HG03139 (cell line): Measurements from ENCODE around the gene FER1L5.

ENCODE experiments used
- ATAC-seq: cut with Tn5 transposase; IDR thresholded peaks from one replicate; pipeline ENCODE4 v1.9.1; 2021; ENCODE audit not compliant: unreplicated experiment

FER1L5 gene

GRCh38 chr2:96694816-96695455, 52.4 kb downstream of the FER1L5 start:
- ATAC-seq = no peak

DNA sequence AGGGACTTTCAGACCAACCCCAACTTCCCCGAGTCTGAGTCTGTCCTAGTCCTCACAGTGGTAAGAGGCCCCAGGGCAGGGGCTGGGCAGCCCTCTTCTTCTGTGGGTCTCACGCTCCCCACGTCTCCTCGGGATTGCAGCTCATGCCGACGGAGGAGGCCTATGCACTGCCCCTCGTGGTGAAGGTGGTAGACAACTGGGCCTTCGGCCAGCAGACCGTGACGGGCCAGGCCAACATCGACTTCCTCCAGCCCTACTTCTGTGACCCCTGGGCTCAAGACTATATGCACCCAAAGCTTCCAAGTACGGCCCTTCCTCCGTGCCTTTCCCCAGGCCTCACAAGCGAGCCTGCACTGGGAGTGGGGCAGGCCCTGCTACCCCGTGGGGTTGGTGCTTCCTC, 53.0 kb downstream of the FER1L5 start:
- no peak for ATAC-seq

DNA sequence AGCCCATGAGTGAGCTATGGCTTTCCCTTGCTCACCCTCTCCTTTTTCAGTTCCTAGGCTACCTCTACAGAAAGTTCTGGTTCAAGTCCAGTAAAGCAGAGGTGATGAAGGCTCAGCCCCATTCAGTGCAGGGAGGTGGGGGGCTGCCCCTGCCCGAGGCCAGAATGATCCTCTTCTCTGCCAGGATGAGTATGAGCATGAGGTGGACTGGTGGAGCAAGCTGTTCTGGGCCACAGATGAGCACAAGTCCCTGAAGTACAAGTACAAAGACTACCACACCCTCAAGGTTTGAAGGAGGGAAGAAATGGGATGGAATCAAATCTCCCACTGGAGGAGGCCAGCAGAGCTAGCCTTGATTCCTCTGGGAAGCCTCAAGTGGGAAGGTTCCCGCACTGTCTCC, 54.9 kb downstream of the FER1L5 start:
- ATAC-seq = no peak

- ATAC-seq = no peak
Observed at GRCh38 chr2:96698221-96698861, 55.8 kb downstream of the FER1L5 start.

- ATAC-seq = no peak
Observed at GRCh38 chr2:96699021-96699420, 56.5 kb downstream of the FER1L5 start.

GRCh38 chr2:96699621-96700020, 57.1 kb downstream of the FER1L5 start:
- no peak for ATAC-seq

GRCh38 chr2:96700086-96700485, 57.5 kb downstream of the FER1L5 start:
- no peak for ATAC-seq

DNA sequence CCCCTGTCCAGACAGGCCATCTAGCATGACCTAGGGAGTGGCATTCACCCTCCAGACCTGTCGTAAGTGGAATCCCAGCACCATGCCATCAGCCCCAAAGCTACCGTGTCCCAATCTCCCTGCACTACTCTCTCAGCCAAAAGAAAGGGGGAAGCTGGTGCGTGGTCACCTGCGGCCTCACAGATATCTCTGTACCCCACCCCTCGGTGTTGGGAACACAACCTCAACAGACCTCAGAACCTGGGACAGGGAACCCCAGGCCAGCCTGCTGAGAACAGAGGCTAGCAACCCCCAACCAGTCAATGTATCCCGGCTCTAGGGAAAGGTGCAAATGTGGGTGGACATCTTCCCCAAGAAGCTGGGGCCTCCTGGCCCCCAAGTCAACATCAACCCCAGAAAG, 59.1 kb downstream of the FER1L5 start:
- no peak for ATAC-seq

GRCh38 chr2:96702098-96702785, 59.7 kb downstream of the FER1L5 start:
- no peak for ATAC-seq

GRCh38 chr2:96703021-96703751, 60.6 kb downstream of the FER1L5 start:
- no peak for ATAC-seq

DNA sequence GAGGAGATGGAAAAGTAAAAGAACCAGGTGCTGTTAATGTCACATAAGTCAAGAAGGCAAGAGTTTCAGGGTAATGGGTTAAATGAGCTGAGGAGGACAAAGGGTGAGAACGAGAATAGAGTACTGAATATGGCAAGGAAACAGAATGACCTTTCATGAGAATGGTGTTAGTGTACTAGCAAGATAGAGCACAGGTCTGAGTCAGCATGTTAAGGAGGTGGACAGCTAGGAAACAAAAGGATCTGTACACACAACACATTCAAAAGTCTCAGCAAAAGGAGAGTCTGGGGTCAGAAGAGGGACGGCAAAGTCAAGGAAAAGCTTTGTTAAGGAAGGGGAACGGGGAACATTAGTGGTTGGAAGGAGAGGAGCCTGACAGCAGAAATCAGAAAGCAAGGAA, 68.4 kb downstream of the FER1L5 start:
- no peak for ATAC-seq

DNA sequence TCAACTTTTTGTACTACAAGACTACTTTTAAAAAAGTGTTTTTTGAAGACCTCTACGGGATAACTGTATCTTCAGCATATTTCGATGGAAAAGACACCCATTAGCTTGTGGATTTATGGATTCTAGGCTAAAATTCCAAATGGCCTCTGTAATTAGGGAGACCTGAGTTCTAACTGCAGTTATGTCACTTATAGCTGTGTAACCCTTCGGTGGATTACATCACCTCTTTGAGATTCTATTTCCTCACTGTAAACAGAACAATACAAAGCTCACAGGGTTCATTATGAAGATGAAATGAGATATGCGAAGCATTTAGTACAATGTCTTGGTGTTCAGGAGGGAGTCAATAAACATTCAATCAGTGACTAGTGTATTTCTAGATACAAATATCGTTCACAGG, 73.1 kb downstream of the FER1L5 start:
- no peak for ATAC-seq

- ATAC-seq = no peak
Observed at GRCh38 chr2:96716388-96716787, 73.8 kb downstream of the FER1L5 start.

GRCh38 chr2:96726131-96726530, 83.6 kb downstream of the FER1L5 start:
- no peak for ATAC-seq

- no peak for ATAC-seq
Observed at GRCh38 chr2:96727431-96727830, 84.9 kb downstream of the FER1L5 start.

DNA sequence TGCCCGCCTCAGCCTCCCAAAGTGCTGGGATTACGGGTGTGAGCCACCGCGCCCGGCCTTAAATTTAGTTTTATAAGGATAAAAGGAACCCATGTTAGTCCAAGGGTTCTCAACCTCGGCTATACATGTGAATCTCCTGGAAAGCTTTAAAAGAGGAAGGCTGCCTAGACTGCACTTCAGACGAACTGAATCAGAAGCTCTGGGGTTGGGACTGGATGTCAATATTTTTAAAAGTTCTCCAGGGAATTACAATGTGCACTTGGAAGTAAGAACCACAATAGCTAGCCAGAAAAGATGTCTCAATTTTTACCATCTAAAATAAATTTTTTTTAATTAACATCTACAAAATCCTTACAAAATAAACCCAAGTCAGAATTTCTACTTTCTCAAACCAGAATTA, 87.2 kb downstream of the FER1L5 start:
- ATAC-seq = no peak

GRCh38 chr2:96730212-96730611, 87.6 kb downstream of the FER1L5 start:
- no peak for ATAC-seq

- ATAC-seq = no peak
Observed at GRCh38 chr2:96733931-96734330, 91.4 kb downstream of the FER1L5 start.

- ATAC-seq = no peak
Observed at GRCh38 chr2:96734880-96735583, 92.5 kb downstream of the FER1L5 start.

DNA sequence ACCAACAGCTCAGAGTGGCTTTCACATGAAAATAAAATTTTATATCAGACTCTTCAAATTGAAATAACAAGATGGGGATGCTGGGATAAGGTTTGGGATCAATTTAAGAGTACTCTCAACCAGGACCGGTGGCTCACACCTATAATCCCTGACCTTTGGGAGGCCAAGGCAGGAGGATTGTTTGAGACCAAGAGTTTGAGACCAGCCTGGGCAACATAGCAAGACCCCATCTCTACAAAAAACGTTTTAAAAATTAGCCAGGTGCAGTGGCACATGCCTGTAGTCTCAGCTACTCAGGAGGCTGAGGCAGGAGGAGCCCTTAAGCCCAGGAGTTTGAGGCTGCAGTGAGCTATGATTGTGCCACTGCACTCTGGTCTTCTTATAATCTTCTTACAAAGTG, 94.7 kb downstream of the FER1L5 start:
- no peak for ATAC-seq

GRCh38 chr2:96737831-96738230, 95.3 kb downstream of the FER1L5 start:
- no peak for ATAC-seq
